Globus pallidus (tissue), 1 donor: Measurements from ENCODE around the gene RAD51AP1.

Experiments
- DNase-seq: peaks from one replicate; pipeline ENCODE4 v3.0.0-alpha.2; 2015; ENCODE audit warnings: low spot score

Gene RAD51AP1

DNA sequence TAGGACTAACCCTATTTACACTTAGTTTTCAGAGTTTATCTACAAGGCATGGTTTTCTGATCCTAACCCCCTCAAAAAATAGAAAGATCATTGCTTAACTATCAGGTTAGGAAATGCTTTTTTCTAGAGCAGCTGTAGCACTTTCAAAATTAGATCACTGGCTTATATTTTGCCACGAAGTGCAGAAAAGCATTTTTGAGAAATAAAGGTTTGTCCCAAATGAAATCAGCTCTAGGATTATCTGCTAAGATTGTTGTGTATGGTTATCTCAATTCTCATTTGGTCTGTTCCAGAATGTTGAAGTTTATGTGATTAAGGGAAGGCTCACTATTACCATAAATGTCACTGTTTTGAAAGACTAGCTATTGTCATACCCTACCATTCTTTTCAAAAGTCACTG is 13.5 kb downstream of the RAD51AP1 start:
- DNase-seq: no peak

DNA sequence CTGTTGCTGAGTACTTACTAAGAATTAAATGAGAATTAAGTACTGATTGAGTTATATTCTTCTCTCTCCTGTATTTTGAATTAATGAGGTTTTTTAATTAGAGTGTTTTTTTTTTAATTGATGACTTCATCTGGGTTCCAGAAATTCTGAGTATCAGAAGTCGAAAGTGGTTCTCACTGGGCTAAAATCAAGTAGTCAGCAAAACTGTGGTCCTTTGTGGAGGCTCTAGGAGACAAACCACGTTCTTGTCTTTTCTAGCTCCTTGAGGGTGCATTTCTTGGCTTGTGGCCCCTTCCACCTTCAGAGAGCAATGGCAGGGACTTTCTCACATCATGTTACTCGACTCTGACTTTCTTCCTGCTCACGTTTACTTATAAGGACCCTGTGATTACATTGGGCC is 15.3 kb downstream of the RAD51AP1 start:
- DNase-seq: no peak

DNA sequence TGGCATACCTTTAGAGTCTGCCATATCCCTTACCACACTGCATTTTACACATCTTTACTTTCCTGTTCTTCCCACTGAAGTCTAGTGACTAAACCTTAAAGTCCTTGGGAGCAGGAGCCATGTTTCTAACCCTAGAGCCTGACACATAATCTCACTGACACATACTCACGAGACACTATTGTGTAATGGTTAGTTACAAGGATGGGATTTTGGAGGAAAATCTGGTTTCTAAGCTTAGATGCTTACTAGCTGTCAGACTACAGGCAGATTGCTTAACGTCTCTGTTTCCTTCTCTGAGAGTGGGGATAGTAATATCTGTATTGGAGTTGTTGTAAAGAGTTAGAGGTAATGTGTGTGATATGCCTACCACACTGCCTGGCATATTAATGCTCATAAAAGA is 17.1 kb downstream of the RAD51AP1 start:
- DNase-seq: no peak

- peak; percentile 7 for DNase-seq
These were observed 18.2 kb downstream of the RAD51AP1 start for GRCh38 chr12:4556735-4557530.

DNA sequence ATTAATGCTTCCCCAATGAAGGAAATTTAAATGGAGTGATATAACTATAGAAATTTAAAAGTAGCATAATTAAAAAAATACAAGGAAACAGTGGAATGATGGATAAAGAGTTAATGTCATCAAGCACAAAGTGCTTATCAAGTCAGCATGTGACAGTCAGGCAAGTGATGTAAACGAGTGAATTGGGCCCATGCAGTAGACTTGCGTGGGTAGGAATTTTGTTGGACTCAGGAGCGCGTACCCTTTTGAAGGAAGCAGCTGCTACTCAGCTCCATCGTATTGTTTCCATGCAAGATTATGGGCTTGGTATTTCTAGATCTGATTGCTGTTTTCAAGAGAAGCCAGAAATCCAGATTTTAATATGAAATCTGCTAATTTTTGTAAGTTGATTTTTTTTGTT is 18.9 kb downstream of the RAD51AP1 start:
- no peak for DNase-seq

GRCh38 chr12:4558171-4558570 is 19.5 kb downstream of the RAD51AP1 start:
- DNase-seq: no peak

- peak; percentile 78 for DNase-seq
These were observed 23.5 kb downstream of the RAD51AP1 start, which contains the start of gene DYRK4 for GRCh38 chr12:4562034-4562657. Gene DYRK4 (plus strand): TSS chr12:4562208. CDS start chr12:4562246, 38 bp downstream.

DNA sequence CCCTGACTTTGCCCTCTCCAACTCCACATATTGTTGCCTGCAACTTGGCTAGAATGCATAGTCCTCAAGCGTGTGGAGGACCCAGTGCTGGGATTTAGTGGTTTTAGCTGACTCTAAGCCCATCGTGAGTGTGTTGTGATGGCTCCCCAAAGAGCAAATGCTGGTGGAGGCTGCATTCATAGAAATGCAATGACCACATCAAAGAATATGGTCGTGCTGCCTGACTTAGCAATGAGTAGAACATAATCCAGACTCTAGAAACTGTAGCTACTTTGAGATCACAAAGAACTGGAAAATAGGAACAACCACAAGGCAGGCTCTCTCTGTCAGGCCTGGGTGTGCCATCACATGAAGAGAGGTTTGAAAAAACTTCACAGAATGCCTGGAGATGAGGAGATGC is 24.6 kb downstream of the RAD51AP1 start:
- DNase-seq: no peak

- no peak for DNase-seq
These were observed 26.1 kb downstream of the RAD51AP1 start for GRCh38 chr12:4564818-4565217.

DNA sequence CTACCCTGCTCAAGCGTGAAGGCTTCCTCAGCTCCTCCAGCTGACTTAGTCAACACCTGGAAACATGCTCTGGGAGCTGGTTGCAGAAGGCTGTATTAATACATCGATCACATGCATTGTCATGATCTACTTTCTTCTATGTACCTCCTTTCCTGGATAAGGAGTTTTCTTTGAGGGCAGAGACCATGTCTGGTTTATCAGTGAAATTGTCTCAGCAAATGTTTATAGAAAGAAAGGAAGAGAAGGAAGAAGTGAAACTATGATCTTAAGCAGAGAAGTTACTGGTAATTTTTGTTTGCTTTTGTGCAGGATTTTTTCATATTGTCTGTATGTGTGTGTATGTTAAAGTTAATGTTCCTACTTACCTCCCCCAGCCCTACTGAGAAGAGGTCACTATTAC is 27.8 kb downstream of the RAD51AP1 start:
- no peak for DNase-seq

- DNase-seq: peak; percentile 50
These were observed 28.6 kb downstream of the RAD51AP1 start for GRCh38 chr12:4567073-4567881.

DNA sequence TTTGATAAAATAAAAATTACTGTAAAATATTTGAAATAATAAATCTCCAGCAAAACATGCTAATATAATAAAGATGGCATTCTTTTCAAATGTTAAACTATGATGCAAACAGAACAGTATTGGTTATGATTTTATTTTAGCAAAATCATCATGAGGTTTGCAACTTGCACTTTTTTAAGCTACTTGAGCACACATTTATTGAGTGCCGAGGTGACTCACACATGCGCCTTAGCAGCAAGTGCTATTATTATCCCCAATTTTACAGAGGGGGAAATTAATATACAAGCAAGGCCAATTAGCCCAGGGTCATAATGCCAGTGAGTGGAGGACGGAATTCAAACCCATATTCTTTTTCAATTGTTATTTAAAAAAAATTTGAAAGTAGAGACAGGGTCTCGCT is 30.6 kb downstream of the RAD51AP1 start:
- no peak for DNase-seq

- no peak for DNase-seq
These were observed 34.0 kb downstream of the RAD51AP1 start for GRCh38 chr12:4572680-4573079.

- DNase-seq: no peak
These were observed 40.8 kb downstream of the RAD51AP1 start for GRCh38 chr12:4579305-4580102.

- DNase-seq: no peak
These were observed 41.6 kb downstream of the RAD51AP1 start for GRCh38 chr12:4580281-4580688.

DNA sequence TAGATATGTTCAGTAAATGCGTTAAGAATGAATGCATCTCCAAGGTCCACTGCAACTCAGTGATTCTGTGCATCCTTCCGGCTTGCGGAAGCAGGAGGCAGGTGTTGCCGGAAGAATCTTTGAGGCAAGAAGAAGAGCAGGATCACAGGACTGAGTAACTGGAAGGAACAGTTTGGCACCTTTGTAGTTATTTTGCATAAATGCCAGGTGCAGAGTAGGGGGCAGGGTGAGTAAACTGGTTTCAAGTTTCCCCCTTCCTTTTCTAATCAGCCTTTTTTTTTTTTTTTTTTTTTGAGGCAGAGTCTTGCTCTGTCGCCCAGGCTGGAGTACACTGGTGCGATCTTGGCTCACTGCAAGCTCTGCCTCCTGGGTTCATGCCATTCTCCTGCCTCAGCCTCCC is 45.6 kb downstream of the RAD51AP1 start:
- DNase-seq: no peak

DNA sequence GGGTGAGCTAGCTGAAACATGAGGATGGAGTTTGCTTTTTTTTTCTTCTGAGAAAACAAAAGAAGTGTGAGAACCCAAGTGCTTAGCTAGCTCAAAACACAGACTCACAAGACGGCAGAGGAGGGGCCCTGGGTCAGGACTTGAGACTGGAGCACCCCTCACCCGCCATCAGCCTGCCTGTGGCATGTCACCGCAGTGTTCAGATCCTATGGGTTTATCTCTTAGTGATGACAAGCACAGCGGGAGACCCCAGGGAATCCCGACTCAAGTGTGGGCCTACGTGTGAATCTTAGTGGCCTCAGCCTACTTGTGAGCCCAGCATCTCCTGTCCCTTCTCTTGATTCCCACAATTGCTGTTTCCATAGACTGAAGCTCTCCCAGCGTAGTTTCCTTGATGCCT is 46.2 kb downstream of the RAD51AP1 start:
- DNase-seq: no peak

- DNase-seq: no peak
These were observed 47.8 kb downstream of the RAD51AP1 start for GRCh38 chr12:4586500-4586899.

- DNase-seq: no peak
These were observed 48.4 kb downstream of the RAD51AP1 start for GRCh38 chr12:4587108-4587507.

- DNase-seq: no peak
These were observed 50.2 kb downstream of the RAD51AP1 start for GRCh38 chr12:4588916-4589315.

GRCh38 chr12:4589941-4590340 is 51.3 kb downstream of the RAD51AP1 start:
- DNase-seq: no peak

- no peak for DNase-seq
These were observed 52.5 kb downstream of the RAD51AP1 start for GRCh38 chr12:4591180-4591687.
